K562 (cell line): ENCODE results near the gene SMIM29. TPM values are rescaled to one million over a fixed set of nuclear protein-coding genes. Genes with fewer than 3 reads are reported as not detected.

Source experiments
- AFF1 ChIP-seq, 2 experiments: fragments of 450-650 bp; IDR thresholded peaks; 2 replicates each; pipeline ENCODE4 v1.6.1; 2018; ENCODE audit warnings: mild to moderate bottlenecking in 2 of 2, low read depth in 1 of 2; ENCODE audit not compliant: partially characterized antibody in 2 of 2
- ARNT ChIP-seq, 2 experiments: fragments of 450-650 bp; IDR thresholded peaks; 2 replicates each; pipeline ENCODE4 v1.6.1; 2016; ENCODE audit warnings: mild to moderate bottlenecking in 1 of 2
- DDX20 ChIP-seq: fragments of 450-650 bp; IDR thresholded peaks from 2 replicates; pipeline ENCODE4 v1.6.1; 2016; ENCODE audit warnings: missing genetic modification characterization, low read depth, mild to moderate bottlenecking, missing compliant biosample characterization, moderate library complexity
- KDM2B ChIP-seq: fragments of 250-450 bp; sonication (Bioruptor Pico); IDR thresholded peaks from 2 replicates; pipeline ENCODE4 v1.8.0; 2021; ENCODE audit warnings: mild to moderate bottlenecking, moderate library complexity
- KHSRP ChIP-seq: fragments of 450-650 bp; IDR thresholded peaks from 2 replicates; pipeline ENCODE4 v1.6.1; 2017
- KLF6 ChIP-seq: fragments of 250-450 bp; sonication (Bioruptor Pico); IDR thresholded peaks from 2 replicates; pipeline ENCODE4 v1.4.0; 2020; ENCODE audit warnings: mild to moderate bottlenecking, moderate library complexity, borderline replicate concordance
- NR2C2 ChIP-seq, 2 experiments: fragments of 200-800 bp in 1 of 2; sonication (Bioruptor generic) in 1 of 2; sonication (generic) in 1 of 2; formaldehyde crosslinking in 1 of 2; IDR thresholded peaks; 2 replicates each; pipeline versions ENCODE4 v1.6.1 to v1.8.0; 2016 to 2022; ENCODE audit warnings: mild to moderate bottlenecking in 1 of 2, missing compliant biosample characterization in 1 of 2, missing genetic modification characterization in 1 of 2, missing genetic modification reagents in 1 of 2
- SMARCB1 ChIP-seq: IDR thresholded peaks from 2 replicates; pipeline ENCODE4 v1.6.1; 2011; ENCODE audit warnings: improper control_type of control experiment, low read depth; ENCODE audit not compliant: insufficient read length
- SP1 ChIP-seq: sonication (generic); formaldehyde crosslinking; IDR thresholded peaks from 2 replicates; pipeline ENCODE4 v1.8.1; 2022; ENCODE audit warnings: mild to moderate bottlenecking, missing genetic modification reagents
- TRIM25 ChIP-seq: fragments of 450-650 bp; IDR thresholded peaks from 2 replicates; pipeline ENCODE4 v1.7.0; 2016; ENCODE audit warnings: borderline replicate concordance
- USF1 ChIP-seq: sonication (generic); formaldehyde crosslinking; IDR thresholded peaks from 2 replicates; pipeline ENCODE4 v1.9.0; 2022; ENCODE audit warnings: mild to moderate bottlenecking, missing genetic modification reagents
- ZFP1 ChIP-seq: fragments of 450-650 bp; formaldehyde crosslinking; IDR thresholded peaks from 2 replicates; pipeline ENCODE4 v1.4.0; 2020; ENCODE audit warnings: mild to moderate bottlenecking, mixed read lengths
- ZMIZ1 ChIP-seq, 2 experiments: fragments of 150-350 bp in 1 of 2; IDR thresholded peaks; 2 replicates each; pipeline ENCODE4 v1.6.1; 2012 to 2016; ENCODE audit warnings: low read depth in 2 of 2, low read length in 2 of 2, mild to moderate bottlenecking in 1 of 2, moderate library complexity in 1 of 2
- polyA plus RNA-seq, 8 experiments: library from polyadenylated mRNA; depleted of rRNA in 4 of 8; stranded (reverse) in 5 of 8; unstranded in 3 of 8; fragments of >200 nt; fragmentation: Nextera tagmentation in 2 of 8; fragmentation: Illumina TruSeq in 1 of 8; extraction: Ambion mirVana in 2 of 8; extraction: Trizol in 1 of 8; gene quantifications; 2 replicates each; pipeline versions ENCODE4 v1.2.1 to v1.2.3, GENCODE V29; 2011 to 2014; ENCODE audit warnings: inconsistent platforms in 1 of 8, missing spikeins in 1 of 8
- total RNA-seq, 7 experiments: library from RNA; depleted of rRNA in 6 of 7; stranded (reverse); fragments of >200 nt in 6 of 7; fragmentation: Illumina TruSeq in 2 of 7; extraction: Trizol in 2 of 7; gene quantifications; 2 replicates each; pipeline versions ENCODE4 v1.2.1 to v1.2.3, GENCODE V29; 2011 to 2021; ENCODE audit warnings: low replicate concordance in 1 of 7

Gene SMIM29
- total and polyA plus RNA-seq, 9 of the 15 experiments (the other 6 are each of a cell fraction or from before 2014, with no cell fraction given): 6.5 to 36.7 (median 20.9) TPM

- TF ChIP-seq SMARCB1 (no peak), DDX20 (no peak), AFF1 (IDR thresholded peaks at IDR 0.05; ENCODE audit: low read depth in 1 of 2, partially characterized antibody in 2 of 2) (no peak), TRIM25 (no peak), ZMIZ1 (IDR thresholded peaks at IDR 0.05; ENCODE audit: low read depth in 2 of 2, low read length in 2 of 2) (0 out of 4 replicates have a peak, but pooled peaks of 1 of the 2 experiments have one; percentile 38), NR2C2 (CRISPR knock-in tag; IDR thresholded peaks at IDR 0.05) (peak; percentile 88), NR2C2 (tag; IDR thresholded peaks at IDR 0.05) (no peak), SP1 (no peak; the same call in 1 of the 2 replicates), ARNT (IDR thresholded peaks at IDR 0.05) (no peak), KLF6 (0 out of 2 replicates have a peak, but pooled peaks have one; percentile 28), USF1 (CRISPR knock-in tag) (no peak; the same call in 1 of the 2 replicates), KDM2B (no peak; the same call in 1 of the 2 replicates), ZFP1 (CRISPR knock-in tag) (no peak), KHSRP (no peak)
Observed at GRCh38 chr6:34237722-34238584, 10.9 kb downstream of the SMIM29 start (continued).
